ENCODE data around the gene TCF7L2.

Gene TCF7L2

DNA sequence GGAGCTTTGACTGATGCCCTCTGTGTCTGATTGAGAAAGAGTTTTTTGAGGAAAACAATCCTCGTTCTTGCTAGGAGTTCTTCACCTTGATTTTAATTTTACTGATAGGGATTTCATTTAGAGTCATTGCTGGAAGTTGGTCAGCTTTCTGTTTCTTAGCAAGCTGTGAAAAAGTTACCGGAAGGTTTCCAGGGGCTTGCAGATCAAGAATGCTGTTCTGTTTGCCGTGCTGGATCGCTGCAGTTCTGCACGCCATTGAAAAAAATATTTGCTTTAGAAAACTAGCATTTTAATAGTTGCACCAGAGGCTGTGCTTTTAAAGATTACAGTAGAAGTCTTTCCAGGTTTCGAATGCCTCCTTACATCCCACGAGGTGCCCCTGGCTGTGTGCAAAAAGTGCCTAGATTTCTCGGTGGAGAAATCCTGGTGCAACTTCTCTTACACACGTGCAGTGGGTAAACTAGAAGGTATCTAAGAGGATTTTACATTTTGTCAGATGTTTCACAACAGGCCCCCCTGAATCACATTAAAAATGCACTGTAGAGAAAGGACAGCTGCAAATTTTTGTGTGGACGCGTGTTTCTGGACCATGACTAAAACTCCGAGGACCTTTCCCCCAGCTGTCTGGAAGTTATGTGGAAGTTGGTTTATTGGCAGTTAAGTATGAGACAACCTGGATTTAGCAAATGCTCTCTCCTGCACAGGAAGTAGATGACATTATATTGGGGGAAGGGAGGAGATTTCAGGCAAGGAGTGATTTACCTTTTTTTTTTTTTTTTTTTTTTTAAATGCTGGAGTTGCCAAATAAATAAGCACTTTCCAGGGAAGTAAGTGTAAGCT lies 5.8 kb downstream of the TCF7L2 start:
- no peaks in the 10 kb centered on the region for H3K27me3 ChIP-seq (ENCODE audit: control insufficient read depth, insufficient read depth, low read length)
- H3K9me3 ChIP-seq (ENCODE audit: control insufficient read depth, insufficient read depth, low read depth, low read length): no peaks in the 10 kb centered on the region
- no peaks in the 10 kb centered on the region; the same call in 1 of the 2 replicates for H3K36me3 ChIP-seq (ENCODE audit: control insufficient read depth, insufficient read depth, low read length)
- H3K9ac ChIP-seq (ENCODE audit: low read length): peak overlapping the region; percentile 60
- H3K27ac ChIP-seq (ENCODE audit: low read depth, low read length): peak overlapping the region; percentile 60
- H3K4me3 ChIP-seq (ENCODE audit: low read depth, low read length): peak overlapping the region; percentile 74
- H3K4me1 ChIP-seq (ENCODE audit: control insufficient read depth, insufficient read depth, low read length): peaks cover 64% of the 10 kb centered on the region

DNA sequence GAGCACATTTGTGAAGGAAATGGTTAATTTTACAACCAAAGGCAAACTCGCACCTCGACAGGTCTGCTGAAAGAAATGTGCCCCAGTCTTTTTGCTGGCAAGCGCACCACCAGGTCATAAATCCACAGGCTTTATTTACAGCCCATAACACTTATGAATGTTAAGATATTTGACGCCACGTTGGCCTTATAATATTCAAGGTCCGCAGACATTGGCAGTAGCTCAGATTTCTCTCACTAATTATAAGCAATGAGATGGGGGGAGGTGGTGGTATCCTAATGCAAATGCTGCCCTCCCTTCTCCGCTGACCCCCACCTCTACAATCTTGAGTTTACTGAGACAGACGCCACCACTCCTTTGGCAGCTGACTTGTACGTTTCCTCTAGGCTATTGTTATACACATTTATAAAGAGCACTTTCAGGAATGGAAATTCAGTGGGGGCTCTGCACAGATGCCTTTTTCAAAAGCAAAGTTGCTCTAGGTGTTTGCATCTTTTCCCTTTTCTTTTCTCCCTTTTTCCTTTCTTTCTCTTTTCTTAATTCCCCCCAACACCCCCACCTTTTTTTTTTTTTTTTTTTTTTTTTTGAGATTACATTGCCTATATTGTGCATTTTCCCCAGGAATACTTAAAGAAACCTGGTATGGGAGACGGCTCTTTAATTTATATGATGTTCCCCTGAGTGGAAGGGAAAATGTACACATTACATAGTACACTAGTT lies 6.7 kb downstream of the TCF7L2 start:
- peaks cover 71% of the 10 kb centered on the region for H3K4me1 ChIP-seq (ENCODE audit: control insufficient read depth, insufficient read depth, low read length)

DNA sequence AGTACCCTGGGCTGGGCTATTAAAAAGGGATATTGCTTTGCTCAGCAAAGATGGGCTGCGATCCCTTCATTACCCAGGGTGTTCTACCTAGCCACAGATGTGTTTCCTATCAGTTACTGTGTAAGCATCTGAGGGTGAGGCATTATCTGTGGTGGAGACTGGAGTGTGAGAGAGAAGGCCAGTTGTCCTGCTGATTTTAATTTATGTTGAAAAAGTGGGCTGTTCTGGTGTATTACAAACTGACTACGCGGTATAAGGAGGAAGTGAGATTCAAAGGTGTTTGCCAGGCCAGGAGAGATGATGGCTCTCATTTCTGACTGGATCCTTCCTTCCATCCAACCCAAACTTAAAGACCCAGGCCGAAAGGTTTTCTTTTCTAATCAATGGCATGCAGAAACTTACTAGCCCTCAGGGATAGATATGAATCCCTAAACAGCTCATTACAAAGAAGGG lies 7.6 kb downstream of the TCF7L2 start:
- peaks cover 79% of the 10 kb centered on the region for H3K4me1 ChIP-seq (ENCODE audit: control insufficient read depth, insufficient read depth, low read length)
- peak overlapping the region; percentile 74 for H3K4me3 ChIP-seq (ENCODE audit: low read depth, low read length)
- H3K36me3 ChIP-seq (ENCODE audit: control insufficient read depth, insufficient read depth, low read length): no peaks in the 10 kb centered on the region; the same call in 1 of the 2 replicates
- H3K27me3 ChIP-seq (ENCODE audit: control insufficient read depth, insufficient read depth, low read length): no peaks in the 10 kb centered on the region
- H3K27ac ChIP-seq (ENCODE audit: low read depth, low read length): peak overlapping the region; percentile 60
- H3K9ac ChIP-seq (ENCODE audit: low read length): peak overlapping the region; percentile 61
- no peaks in the 10 kb centered on the region for H3K9me3 ChIP-seq (ENCODE audit: control insufficient read depth, insufficient read depth, low read depth, low read length)

More for the DNA sequence above, 6.7 kb downstream of the TCF7L2 start:
- peak overlapping the region; percentile 74 for H3K4me3 ChIP-seq (ENCODE audit: low read depth, low read length)
- H3K9ac ChIP-seq (ENCODE audit: low read length): peak overlapping the region; percentile 61
- H3K36me3 ChIP-seq (ENCODE audit: control insufficient read depth, insufficient read depth, low read length): no peaks in the 10 kb centered on the region; the same call in 1 of the 2 replicates
- no peaks in the 10 kb centered on the region for H3K9me3 ChIP-seq (ENCODE audit: control insufficient read depth, insufficient read depth, low read depth, low read length)
- peak overlapping the region; percentile 60 for H3K27ac ChIP-seq (ENCODE audit: low read depth, low read length)
- H3K27me3 ChIP-seq (ENCODE audit: control insufficient read depth, insufficient read depth, low read length): no peaks in the 10 kb centered on the region

DNA sequence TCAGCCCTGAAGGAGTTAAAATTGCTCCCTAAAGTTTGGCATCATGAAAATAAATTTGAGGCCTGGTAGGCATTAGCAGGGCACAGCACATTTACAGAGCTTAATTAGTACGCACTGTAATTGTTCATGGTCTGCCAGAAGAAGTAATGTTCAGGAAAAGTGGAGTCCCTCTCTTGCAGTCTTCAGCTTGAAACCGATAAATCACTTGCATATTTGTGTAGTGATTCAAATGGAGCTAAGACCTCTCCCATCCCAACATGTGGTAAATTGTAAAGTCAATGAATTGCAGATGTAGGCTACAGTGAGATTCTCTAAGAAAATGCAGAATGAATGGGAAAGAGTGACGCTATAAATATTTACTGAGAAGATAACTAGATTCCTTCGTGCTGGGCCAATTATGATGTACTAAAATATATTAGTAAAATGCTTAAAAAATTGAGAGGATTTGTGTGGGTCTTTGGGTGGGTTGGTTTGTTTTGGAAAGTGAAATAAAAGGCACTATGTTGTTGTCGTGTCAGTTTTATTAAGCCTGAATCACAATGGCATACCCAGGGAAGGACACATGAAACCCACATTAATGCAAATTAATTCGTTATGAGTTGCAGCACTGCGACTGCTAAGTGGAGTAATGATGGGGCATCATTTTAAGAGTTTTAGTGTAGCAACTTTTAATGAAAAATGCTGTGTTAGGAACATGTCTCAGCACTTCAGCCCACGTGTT lies 8.4 kb downstream of the TCF7L2 start:
- peaks cover 3% of the 10 kb centered on the region; the same call in 1 of the 2 replicates for H3K36me3 ChIP-seq (ENCODE audit: control insufficient read depth, insufficient read depth, low read length)
- no peaks in the 10 kb centered on the region for H3K27me3 ChIP-seq (ENCODE audit: control insufficient read depth, insufficient read depth, low read length)
- peak overlapping the region; percentile 74 for H3K4me3 ChIP-seq (ENCODE audit: low read depth, low read length)
- peaks cover 85% of the 10 kb centered on the region for H3K4me1 ChIP-seq (ENCODE audit: control insufficient read depth, insufficient read depth, low read length)
- peak overlapping the region; percentile 61 for H3K9ac ChIP-seq (ENCODE audit: low read length)
- H3K27ac ChIP-seq (ENCODE audit: low read depth, low read length): peak overlapping the region; percentile 60
- H3K9me3 ChIP-seq (ENCODE audit: control insufficient read depth, insufficient read depth, low read depth, low read length): no peaks in the 10 kb centered on the region

DNA sequence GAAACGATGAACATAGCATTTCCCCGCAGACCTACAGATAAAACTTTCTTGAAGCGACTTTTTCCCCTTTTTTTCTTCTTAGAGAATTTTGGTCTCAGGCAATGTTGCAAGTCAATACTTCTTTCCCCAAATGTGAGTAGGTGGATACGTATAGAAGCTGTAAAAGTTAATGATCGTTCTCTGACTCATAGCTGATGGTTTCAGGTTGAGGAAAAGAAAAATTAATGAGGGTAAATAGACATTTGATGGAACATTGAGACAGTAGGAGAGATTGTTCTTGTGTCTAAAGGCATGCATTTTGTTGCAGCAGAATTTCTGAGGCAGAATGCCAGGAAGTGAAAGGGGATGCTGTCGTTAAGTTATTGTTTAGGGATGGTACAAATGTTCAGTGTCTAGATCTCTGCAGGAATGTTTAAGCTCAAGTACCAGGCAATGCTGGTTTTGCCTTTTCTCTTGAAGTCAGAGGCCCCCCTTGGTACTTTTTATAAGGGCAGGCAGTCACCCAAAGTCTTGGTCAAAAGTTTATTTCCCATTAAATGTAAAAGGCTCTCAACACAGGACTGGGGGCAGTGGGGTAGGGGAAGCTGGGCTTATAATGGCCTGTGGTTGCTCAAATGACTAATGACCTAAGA lies 9.3 kb downstream of the TCF7L2 start:
- Histone ChIP-seq H3K27me3 (ENCODE audit: control insufficient read depth, insufficient read depth, low read length) (no peaks in the 10 kb centered on the region), H3K36me3 (ENCODE audit: control insufficient read depth, insufficient read depth, low read length) (peaks cover 11% of the 10 kb centered on the region), H3K4me1 (ENCODE audit: control insufficient read depth, insufficient read depth, low read length) (peaks cover 90% of the 10 kb centered on the region), H3K27ac (ENCODE audit: low read depth, low read length) (peak overlapping the region; percentile 60; the same call in 1 of the 2 replicates), H3K9me3 (ENCODE audit: control insufficient read depth, insufficient read depth, low read depth, low read length) (no peaks in the 10 kb centered on the region), H3K4me3 (ENCODE audit: low read depth, low read length) (0 out of 2 replicates have a peak overlapping the region, but pooled peaks have one; percentile 74), H3K9ac (ENCODE audit: low read length) (peak overlapping the region; percentile 30)

- no peaks in the 10 kb centered on the region for H3K9me3 ChIP-seq (ENCODE audit: control insufficient read depth, insufficient read depth, low read depth, low read length)
- H3K36me3 ChIP-seq (ENCODE audit: control insufficient read depth, insufficient read depth, low read length): peaks cover 20% of the 10 kb centered on the region
- no peak overlapping the region for H3K27ac ChIP-seq (ENCODE audit: low read depth, low read length)
- H3K4me3 ChIP-seq (ENCODE audit: low read depth, low read length): no peak overlapping the region
- H3K4me1 ChIP-seq (ENCODE audit: control insufficient read depth, insufficient read depth, low read length): peaks cover 88% of the 10 kb centered on the region
- H3K9ac ChIP-seq (ENCODE audit: low read length): no peak overlapping the region
- H3K27me3 ChIP-seq (ENCODE audit: control insufficient read depth, insufficient read depth, low read length): no peaks in the 10 kb centered on the region
Measured at GRCh38 chr10:112960151-112960681, 10.2 kb downstream of the TCF7L2 start.

- Histone ChIP-seq H3K4me3 (ENCODE audit: low read depth, low read length) (no peak overlapping the region), H3K36me3 (ENCODE audit: control insufficient read depth, insufficient read depth, low read length) (peaks cover 29% of the 10 kb centered on the region), H3K9me3 (ENCODE audit: control insufficient read depth, insufficient read depth, low read depth, low read length) (no peaks in the 10 kb centered on the region), H3K9ac (ENCODE audit: low read length) (no peak overlapping the region), H3K27ac (ENCODE audit: low read depth, low read length) (no peak overlapping the region), H3K4me1 (ENCODE audit: control insufficient read depth, insufficient read depth, low read length) (peaks cover 86% of the 10 kb centered on the region), H3K27me3 (ENCODE audit: control insufficient read depth, insufficient read depth, low read length) (no peaks in the 10 kb centered on the region)
Measured at GRCh38 chr10:112961609-112962008, 11.6 kb downstream of the TCF7L2 start.

GRCh38 chr10:112962343-112962742 lies 12.3 kb downstream of the TCF7L2 start:
- Histone ChIP-seq H3K27me3 (ENCODE audit: control insufficient read depth, insufficient read depth, low read length) (no peaks in the 10 kb centered on the region), H3K4me3 (ENCODE audit: low read depth, low read length) (no peak overlapping the region), H3K36me3 (ENCODE audit: control insufficient read depth, insufficient read depth, low read length) (peaks cover 36% of the 10 kb centered on the region), H3K4me1 (ENCODE audit: control insufficient read depth, insufficient read depth, low read length) (peaks cover 81% of the 10 kb centered on the region), H3K9ac (ENCODE audit: low read length) (no peak overlapping the region), H3K27ac (ENCODE audit: low read depth, low read length) (no peak overlapping the region), H3K9me3 (ENCODE audit: control insufficient read depth, insufficient read depth, low read depth, low read length) (no peaks in the 10 kb centered on the region)

DNA sequence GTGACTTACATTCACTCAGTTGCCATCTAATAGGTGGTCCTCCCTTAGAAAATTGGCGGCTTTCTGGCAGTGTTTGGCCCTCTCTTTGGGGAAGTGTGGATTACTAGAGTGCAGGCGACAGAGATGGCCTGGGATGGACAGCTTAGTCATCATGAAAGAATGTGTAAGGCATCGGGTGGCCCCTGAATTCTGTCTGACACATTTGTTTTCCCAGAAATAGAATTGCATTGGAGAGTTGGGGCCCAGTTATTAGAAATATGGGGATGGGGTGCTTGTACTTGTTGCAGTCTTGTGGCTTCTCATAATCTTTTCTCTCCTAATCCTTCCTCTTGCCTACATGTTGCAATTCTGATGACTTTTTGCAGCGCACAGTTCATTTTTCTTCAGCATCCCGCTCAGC lies 13.8 kb downstream of the TCF7L2 start:
- Histone ChIP-seq H3K9me3 (ENCODE audit: control insufficient read depth, insufficient read depth, low read depth, low read length) (no peaks in the 10 kb centered on the region), H3K9ac (ENCODE audit: low read length) (no peak overlapping the region), H3K27me3 (ENCODE audit: control insufficient read depth, insufficient read depth, low read length) (no peaks in the 10 kb centered on the region), H3K36me3 (ENCODE audit: control insufficient read depth, insufficient read depth, low read length) (peaks cover 47% of the 10 kb centered on the region), H3K27ac (ENCODE audit: low read depth, low read length) (no peak overlapping the region), H3K4me1 (ENCODE audit: control insufficient read depth, insufficient read depth, low read length) (peaks cover 66% of the 10 kb centered on the region), H3K4me3 (ENCODE audit: low read depth, low read length) (no peak overlapping the region)

- Histone ChIP-seq H3K27me3 (ENCODE audit: control insufficient read depth, insufficient read depth, low read length) (no peaks in the 10 kb centered on the region), H3K4me3 (ENCODE audit: low read depth, low read length) (no peak overlapping the region), H3K9me3 (ENCODE audit: control insufficient read depth, insufficient read depth, low read depth, low read length) (no peaks in the 10 kb centered on the region), H3K36me3 (ENCODE audit: control insufficient read depth, insufficient read depth, low read length) (peaks cover 54% of the 10 kb centered on the region), H3K9ac (ENCODE audit: low read length) (no peak overlapping the region), H3K27ac (ENCODE audit: low read depth, low read length) (no peak overlapping the region), H3K4me1 (ENCODE audit: control insufficient read depth, insufficient read depth, low read length) (peaks cover 60% of the 10 kb centered on the region)
Measured at GRCh38 chr10:112964482-112964881, 14.4 kb downstream of the TCF7L2 start.

Measured in HUES6 (cell line).